Lower lobe of right lung (tissue), 2 donors: ENCODE results near the gene DENND4B. TPM values are rescaled to one million over a fixed set of nuclear protein-coding genes. Genes with fewer than 3 reads are reported as not detected.

Experiments used
- ATAC-seq, 2 donors: fragments of 200-7000 bp; cut with Tn5 transposase; one replicate each; pipeline ENCODE4 v1.9.1; 2020 to 2022; ENCODE audit warnings: mild to moderate bottlenecking in 2 of 2, moderate library complexity in 2 of 2
- DNase-seq: peaks from one replicate; pipeline ENCODE4 v3.0.0-alpha.2; 2020
- H3K27ac ChIP-seq: fragments of 200-600 bp; one replicate; pipeline ENCODE4 v1.8.0; 2022
- H3K27me3 ChIP-seq: fragments of 200-600 bp; one replicate; pipeline ENCODE4 v1.8.0; 2022; ENCODE audit warnings: low read depth
- H3K36me3 ChIP-seq: fragments of 200-600 bp; one replicate; pipeline ENCODE4 v1.8.0; 2022; ENCODE audit warnings: mild to moderate bottlenecking
- H3K4me1 ChIP-seq: fragments of 200-600 bp; one replicate; pipeline ENCODE4 v1.8.0; 2022
- H3K4me3 ChIP-seq: fragments of 200-600 bp; one replicate; pipeline ENCODE4 v1.8.0; 2022; ENCODE audit warnings: mild to moderate bottlenecking
- H3K9me3 ChIP-seq: fragments of 200-600 bp; one replicate; pipeline ENCODE4 v1.8.0; 2022
- intact Hi-C: fragments of 100-400 bp; cut with DNase I; formaldehyde crosslinking; loops from one replicate; pipeline ENCODE4 v1.11.0; 2022
- total RNA-seq: library from RNA; stranded (reverse); fragmentation: NEBNext Ultra II Directional; extraction: Animal tissue kit (Norgen Biotek cat#: 25700); gene quantifications from one replicate; pipeline ENCODE4 v1.2.1, GENCODE V29; 2021
- TF ChIP-seq, protein P1 (sequence below): fragments of 200-600 bp; IDR thresholded peaks from one replicate; pipeline ENCODE4 v1.8.0; 2022; ENCODE audit warnings: antibody characterized with exemption, mild to moderate bottlenecking
- donor health status: DM: no; HTN: yes; CAD: no; lungs with severe emphysema.

DENND4B gene
- total RNA-seq, 1 donor from 2014 or later, result 95.4 TPM

DNA sequence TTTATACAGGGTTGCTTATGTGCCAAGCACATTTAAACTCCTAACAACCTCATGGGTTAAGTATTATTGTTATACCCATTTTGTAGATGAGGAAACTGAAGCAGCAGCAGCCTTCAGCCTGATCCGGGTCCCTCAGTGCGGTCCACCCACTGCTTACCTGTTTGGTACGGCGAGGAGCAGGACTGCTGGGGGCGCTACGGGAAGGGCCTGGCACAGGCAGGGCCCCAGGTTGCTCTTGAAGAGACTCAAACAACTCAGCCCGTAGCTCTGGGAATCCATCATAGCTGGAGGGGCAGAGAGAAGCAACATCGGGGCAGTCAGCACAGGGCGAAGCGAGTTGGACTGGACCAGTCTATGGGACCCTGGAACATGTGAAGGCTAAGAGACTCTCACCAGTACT, 9.2 kb downstream of the DENND4B start:
- ATAC-seq (no peak), DNase-seq (no peak)
- intact Hi-C loops, result no loop called here
- Histone ChIP-seq H3K4me1 (no peaks in the 10 kb centered on the region), H3K4me3 (no peak overlapping the region), H3K27me3 (no peaks in the 10 kb centered on the region), H3K9me3 (no peaks in the 10 kb centered on the region), H3K27ac (no peak overlapping the region), H3K36me3 (peaks cover 100% of the 10 kb centered on the region)
- TF ChIP-seq, protein P1, sequence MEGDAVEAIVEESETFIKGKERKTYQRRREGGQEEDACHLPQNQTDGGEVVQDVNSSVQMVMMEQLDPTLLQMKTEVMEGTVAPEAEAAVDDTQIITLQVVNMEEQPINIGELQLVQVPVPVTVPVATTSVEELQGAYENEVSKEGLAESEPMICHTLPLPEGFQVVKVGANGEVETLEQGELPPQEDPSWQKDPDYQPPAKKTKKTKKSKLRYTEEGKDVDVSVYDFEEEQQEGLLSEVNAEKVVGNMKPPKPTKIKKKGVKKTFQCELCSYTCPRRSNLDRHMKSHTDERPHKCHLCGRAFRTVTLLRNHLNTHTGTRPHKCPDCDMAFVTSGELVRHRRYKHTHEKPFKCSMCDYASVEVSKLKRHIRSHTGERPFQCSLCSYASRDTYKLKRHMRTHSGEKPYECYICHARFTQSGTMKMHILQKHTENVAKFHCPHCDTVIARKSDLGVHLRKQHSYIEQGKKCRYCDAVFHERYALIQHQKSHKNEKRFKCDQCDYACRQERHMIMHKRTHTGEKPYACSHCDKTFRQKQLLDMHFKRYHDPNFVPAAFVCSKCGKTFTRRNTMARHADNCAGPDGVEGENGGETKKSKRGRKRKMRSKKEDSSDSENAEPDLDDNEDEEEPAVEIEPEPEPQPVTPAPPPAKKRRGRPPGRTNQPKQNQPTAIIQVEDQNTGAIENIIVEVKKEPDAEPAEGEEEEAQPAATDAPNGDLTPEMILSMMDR, result no peak

DNA sequence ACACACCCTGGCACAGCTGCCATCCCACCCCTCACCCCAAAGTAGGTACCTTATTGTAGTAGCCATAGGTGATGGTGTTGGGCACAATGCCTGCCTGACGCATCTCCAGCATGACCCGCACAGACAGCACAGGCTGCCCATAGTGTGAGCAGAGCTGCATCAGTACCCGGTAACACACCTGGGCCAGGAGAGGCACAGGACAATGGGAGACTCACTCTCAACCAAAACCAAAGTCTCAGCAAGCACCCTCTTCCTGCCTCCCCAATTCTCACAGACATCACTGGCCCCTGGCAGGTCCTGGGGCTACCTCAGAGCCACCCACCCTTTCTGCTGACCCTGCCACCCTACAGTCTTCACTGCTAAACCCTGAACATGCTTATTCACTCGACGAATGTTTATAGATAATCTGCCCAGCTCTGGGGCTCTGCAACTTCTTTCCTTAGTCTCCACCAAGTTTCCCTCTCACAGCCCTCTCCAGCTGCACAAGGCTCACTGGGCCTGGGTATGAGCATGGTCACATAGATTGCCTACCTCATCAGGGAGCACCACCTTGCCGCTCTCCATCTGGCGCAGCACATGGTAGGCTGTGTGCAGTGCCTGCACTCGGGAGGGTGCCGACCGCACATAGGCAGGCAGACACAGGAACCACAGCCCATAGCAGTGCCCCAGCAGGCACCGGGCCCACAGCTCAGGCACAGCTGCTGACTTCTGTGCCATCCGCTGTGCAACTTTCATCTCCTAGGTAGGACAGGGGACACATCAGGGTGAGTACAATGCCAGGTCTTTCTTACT, 10.3 kb downstream of the DENND4B start:
- ATAC-seq, result no peak
- Histone ChIP-seq H3K4me1 (no peaks in the 10 kb centered on the region), H3K27me3 (no peaks in the 10 kb centered on the region), H3K27ac (no peak overlapping the region), H3K9me3 (no peaks in the 10 kb centered on the region), H3K36me3 (peaks cover 95% of the 10 kb centered on the region), H3K4me3 (no peak overlapping the region)
- TF ChIP-seq, protein P1, result no peak
- DNase-seq, result no peak
- intact Hi-C loops, result no loop called here

- intact Hi-C loops, result no loop called here
- Histone ChIP-seq H3K27me3 (no peaks in the 10 kb centered on the region), H3K27ac (no peak overlapping the region), H3K9me3 (no peaks in the 10 kb centered on the region), H3K4me3 (no peak overlapping the region), H3K4me1 (no peaks in the 10 kb centered on the region), H3K36me3 (peaks cover 95% of the 10 kb centered on the region)
- DNase-seq (no peak), ATAC-seq (no peak)
- TF ChIP-seq, protein P1, result no peak
These were observed 11.8 kb downstream of the DENND4B start for GRCh38 chr1:153934746-153935145.

DNA sequence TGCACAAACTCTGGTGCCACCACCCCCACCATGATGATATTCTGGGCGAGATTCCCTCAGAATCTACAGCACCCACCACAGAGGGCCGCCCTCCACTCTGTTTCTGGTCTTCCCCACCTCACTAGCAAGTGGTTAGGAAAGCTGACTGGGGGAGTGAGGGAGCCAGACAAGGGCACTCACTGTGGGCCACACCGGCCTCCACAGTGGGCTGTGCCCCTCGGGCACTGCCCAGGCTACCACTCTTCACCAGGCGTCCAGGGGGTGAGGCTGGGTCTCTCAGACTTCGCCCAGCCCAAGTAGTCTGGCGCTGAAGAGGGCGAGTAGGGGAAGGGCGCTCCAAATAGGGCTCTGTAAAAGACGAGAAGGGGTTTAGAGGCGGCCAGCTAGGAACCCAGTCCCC, 12.6 kb downstream of the DENND4B start:
- H3K9me3 ChIP-seq, result no peaks in the 10 kb centered on the region
- no peak overlapping the region for H3K27ac ChIP-seq
- no peaks in the 10 kb centered on the region for H3K27me3 ChIP-seq
- peaks cover 2% of the 10 kb centered on the region for H3K4me1 ChIP-seq
- ATAC-seq, result no peak
- DNase-seq, result no peak
- intact Hi-C loops, result no loop called here
- TF ChIP-seq, protein P1, result no peak
- peaks cover 94% of the 10 kb centered on the region for H3K36me3 ChIP-seq
- H3K4me3 ChIP-seq, result no peak overlapping the region

- H3K4me1 ChIP-seq, result peaks cover 7% of the 10 kb centered on the region
- ATAC-seq, result no peak
- H3K27me3 ChIP-seq, result no peaks in the 10 kb centered on the region
- H3K4me3 ChIP-seq, result no peak overlapping the region
- H3K36me3 ChIP-seq, result peaks cover 89% of the 10 kb centered on the region
- intact Hi-C loops, result no loop called here
- no peak for DNase-seq
- H3K9me3 ChIP-seq, result no peaks in the 10 kb centered on the region
- no peak overlapping the region for H3K27ac ChIP-seq
- TF ChIP-seq, protein P1, result no peak
These were observed 13.1 kb downstream of the DENND4B start for GRCh38 chr1:153933430-153933829.
